Activated CD4-positive, alpha-beta T cell treated with anti-CD3 and anti-CD28 coated beads, Interleukin-2, Interleukin-4, amounts not matched to agents 100 ng/mL and 50 ng/mL, durations not matched to agents 16 hours and 8 hours (primary cell): Measurements from ENCODE around the gene PIAS4.
"Not testable (repeated sequence)": the region's sequence is repeated elsewhere in the genome, so short reads cannot be mapped to it uniquely, and the experiment has no call there.

Experiments
- DNase-seq: peaks from one replicate; pipeline ENCODE4 v3.0.0-alpha.2; 2020; ENCODE audit warnings: low spot score

The PIAS4 gene

GRCh38 chr19:3998667-3999412 is 8.7 kb upstream of the PIAS4 start:
- not testable (repeated sequence) for DNase-seq

GRCh38 chr19:4000798-4001197 is 6.7 kb upstream of the PIAS4 start:
- DNase-seq: not testable (repeated sequence)

DNA sequence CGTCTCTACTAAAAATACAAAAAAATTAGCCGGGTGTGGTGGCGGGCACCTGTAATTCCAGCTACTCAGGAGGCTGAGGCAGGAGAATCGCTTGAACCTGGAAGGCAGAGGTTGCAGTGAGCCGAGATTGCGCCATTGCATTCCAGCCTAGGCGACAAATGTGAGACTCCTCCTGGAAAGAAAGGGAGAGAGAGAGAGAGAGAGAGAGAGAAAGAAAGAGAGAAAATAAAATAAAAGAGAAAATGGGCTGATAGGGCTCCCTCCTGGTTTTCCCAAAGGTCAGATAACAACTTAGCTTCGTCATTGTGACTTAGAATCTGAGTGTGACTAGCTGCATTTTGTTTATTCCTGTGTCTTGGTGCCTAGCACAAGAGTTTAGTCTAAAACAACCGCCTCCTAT is 2.1 kb upstream of the PIAS4 start:
- not testable (repeated sequence) for DNase-seq

- peak; percentile 15 for DNase-seq
Observed at GRCh38 chr19:4007836-4008539, 452 bp downstream of the PIAS4 start.

DNA sequence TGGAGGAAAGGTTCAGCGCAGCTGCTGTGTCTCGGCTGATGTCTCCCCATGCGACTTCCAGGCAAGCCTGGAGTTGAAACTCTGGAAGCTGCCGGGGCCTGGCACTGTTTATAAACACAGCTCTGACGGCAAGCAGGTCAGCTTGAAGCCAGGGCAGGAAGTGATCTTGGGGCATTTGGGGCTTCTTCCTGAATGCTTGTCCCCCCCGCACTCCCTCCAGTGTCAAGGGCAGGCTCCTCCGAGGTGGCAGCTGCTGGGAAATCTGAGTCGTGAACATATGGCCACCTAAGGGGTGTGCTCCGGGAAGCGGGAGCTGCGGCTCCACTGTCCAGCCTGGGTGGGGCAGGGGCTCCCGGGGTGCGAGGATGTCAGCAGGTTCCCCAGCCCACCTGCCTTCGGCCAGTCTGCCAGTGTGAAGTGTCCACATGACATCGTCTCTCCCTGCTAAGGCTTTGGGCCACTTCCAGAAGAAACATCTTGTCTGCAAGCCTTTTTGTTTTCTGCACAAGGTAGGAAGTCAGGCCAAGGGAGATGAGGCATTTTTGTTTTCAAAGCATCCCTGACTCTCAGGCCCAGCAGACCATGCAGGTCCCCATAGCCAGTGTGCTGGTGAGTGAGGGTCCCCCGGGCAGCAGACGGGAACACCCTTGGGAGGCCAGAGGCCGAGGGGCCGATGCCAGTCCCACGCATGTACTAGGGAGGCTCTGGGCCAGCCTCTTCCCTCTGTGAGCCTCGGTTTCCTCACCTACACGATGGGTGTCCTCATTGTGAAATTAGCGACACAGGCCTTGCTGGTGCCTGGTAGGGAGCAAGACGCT is 2.7 kb downstream of the PIAS4 start:
- no peak for DNase-seq

- DNase-seq: no peak
Observed at GRCh38 chr19:4010808-4011110, 3.2 kb downstream of the PIAS4 start.

DNA sequence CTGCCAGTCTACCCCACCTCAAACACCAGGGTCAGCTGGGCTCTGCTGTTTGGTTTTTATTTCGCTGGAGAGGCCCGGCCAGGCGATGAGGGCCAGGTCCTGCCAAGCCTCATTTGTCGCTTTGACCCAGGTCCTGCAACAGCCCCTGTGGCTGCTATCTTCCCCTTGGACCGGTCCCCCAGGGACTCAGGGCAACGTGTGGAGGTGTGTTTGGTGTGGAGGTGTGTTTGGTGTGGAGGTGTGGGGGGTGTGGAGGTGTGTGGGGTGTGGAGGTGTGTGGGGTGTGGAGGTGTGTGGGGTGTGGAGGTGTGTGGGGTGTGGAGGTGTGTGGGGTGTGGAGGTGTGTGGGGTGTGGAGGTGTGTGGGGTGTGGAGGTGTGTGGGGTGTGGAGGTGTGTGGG is 3.9 kb downstream of the PIAS4 start:
- not testable (repeated sequence) for DNase-seq

- DNase-seq: no peak
Observed at GRCh38 chr19:4012092-4012974, 4.8 kb downstream of the PIAS4 start.

- no peak for DNase-seq
Observed at GRCh38 chr19:4012975-4013634, 5.6 kb downstream of the PIAS4 start.

DNA sequence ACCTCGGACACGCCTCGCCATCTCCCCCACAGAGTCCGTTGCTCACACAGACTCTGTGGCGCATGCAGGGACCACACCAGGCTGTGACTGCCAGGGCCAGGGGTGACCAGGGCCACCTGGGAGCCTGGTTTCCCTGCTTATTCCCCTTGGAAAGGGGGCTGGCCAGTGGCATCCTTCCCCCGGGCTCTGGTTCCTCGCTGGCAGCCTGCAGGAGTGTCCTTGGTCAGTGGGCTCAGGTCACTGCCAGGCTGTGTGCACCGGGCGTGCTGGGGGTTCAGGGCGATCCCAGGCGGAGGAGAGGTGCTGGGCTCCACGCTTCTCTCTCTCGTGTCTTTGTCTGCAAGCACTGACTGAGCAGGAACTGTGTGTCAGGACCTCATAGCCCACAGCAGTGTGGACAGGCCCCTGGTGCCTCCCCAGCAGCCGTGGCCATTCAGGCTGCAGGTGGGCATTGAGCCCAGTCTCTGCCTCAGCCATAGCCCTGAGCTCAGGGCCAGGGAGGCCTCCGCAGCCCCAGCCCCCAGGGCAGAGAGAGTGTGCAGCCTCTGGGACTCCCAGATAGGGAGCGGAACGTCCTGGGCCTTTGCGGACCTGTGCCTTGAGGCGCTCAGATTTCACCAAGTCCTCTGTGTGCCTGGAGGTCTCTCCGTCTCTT is 6.5 kb downstream of the PIAS4 start:
- DNase-seq: no peak

DNA sequence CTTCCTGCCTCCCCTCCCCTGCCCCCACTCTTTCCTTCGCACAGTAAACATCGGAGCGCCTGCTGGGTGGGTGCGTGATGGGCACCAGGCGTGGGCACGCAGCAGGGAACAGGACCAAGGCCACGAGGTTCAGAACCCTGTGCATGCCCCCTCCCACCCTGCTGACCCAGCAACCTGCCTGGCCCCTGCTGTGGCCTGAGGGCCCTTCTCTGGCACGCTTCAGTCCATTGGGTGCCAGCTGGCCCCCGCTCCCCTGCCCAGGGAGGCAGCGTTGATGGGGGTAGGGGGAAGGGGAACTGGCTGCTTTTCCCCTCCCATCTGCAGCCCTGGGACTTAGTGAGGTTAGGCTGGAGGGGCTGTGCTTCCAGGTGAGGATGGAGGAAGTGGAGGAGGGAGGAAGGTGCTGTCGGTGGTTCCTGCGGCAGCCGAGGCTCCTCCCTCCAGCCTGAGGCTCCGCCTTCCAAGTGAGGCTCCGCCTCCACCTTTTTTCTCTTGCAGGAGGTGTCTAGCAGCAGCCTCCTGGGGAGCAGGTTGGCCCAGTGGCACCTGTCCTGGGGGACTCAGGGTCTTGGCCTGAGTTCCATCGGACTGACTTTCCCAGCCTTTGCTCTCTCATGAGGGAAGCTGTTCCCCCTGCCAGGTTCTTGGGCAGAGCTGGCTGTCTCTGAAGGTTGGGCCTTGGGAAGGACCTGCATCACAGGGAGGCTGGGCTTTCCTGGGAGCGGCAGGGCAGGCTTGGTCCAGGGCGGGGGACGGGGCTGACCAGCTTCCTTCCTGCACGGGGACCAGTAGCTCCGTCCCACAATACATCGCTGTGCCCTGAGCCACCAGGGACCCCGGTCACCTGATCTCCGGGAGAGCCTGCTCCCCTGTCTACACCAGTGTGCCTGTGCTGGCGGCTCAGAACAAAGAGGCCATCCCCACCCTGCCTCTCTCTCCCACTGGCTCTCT is 7.3 kb downstream of the PIAS4 start:
- peak; percentile 27 for DNase-seq

GRCh38 chr19:4015705-4016402 is 8.3 kb downstream of the PIAS4 start:
- DNase-seq: no peak

DNA sequence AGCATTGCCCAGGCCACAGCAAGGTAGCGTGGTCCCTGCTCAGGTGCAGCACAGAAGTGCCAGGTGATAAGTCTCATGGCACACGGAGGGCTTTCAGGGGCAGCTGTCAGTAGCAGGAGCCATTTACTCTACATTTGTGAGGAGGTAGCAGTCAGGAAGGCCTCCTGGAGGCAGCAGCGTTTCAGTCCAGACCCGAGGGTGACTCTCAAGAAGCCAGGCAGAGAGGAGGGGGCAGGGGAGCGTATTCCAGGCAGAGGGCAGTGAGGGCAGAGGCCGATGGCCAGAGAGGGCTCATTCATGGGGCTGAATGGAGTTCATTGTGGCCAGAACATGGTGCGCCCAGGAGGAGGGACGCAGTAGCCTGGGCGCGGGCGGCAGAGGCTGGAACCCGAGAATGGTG is 8.9 kb downstream of the PIAS4 start:
- DNase-seq: no peak

DNA sequence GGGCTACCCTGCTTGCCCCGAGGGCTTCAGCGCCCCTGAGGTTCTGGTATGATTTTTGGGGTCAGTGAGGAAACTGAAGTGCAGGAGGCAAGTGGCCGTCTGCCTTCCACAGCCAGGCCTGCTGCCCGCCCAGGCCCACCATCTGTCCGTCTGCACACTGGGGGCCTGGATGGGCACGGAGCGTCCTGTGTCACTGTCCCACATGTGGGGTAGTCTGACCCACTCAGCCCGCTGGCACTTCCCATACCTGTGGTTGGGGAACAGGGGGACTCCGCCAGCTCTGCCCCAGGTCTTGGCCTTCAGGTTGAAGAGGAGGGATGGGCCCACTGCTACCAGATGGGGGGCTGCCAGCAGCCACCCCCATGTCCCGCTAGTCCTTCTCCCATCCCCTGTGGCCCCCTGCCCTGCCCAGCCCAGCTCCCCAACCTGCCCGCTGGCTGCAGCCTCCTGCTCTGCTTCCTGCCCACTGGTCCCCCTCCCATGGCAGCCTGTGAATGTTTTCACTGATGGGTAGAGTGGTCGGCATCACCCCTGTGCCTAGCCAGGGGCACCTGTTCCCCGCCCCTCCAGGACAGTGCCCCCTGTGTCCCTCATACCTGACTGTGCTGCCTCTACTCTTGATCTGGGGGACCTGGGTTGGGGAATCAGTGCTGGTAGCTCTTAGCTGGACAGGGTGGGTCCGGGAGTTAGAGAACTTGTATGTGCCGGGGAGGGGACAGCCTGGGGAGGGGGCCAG is 9.5 kb downstream of the PIAS4 start:
- no peak for DNase-seq

- no peak for DNase-seq
Observed at GRCh38 chr19:4018140-4018613, 10.6 kb downstream of the PIAS4 start.

- DNase-seq: no peak
Observed at GRCh38 chr19:4018775-4019504, 11.4 kb downstream of the PIAS4 start.

- no peak for DNase-seq
Observed at GRCh38 chr19:4019578-4019977, 12.0 kb downstream of the PIAS4 start.
